Measurements from ENCODE around the gene DNASE1L1.

Gene DNASE1L1

GRCh38 chrX:154378799-154379568, 30.1 kb downstream of the DNASE1L1 start, which contains the start of gene EMD (continued):
- no peak for TF ChIP-seq ZNF488 (tag by site-specific recombination; IDR thresholded peaks at IDR 0.05)
- TF ChIP-seq SP3 (tag by site-specific recombination; IDR thresholded peaks at IDR 0.05), result peak; percentile 94; the same call in 1 of the 2 replicates
- no peak for TF ChIP-seq ZNF571 (tag by site-specific recombination; IDR thresholded peaks at IDR 0.05)
- peak; percentile 95 for TF ChIP-seq ZBTB26 (tag by site-specific recombination; optimal IDR thresholded peaks at IDR 0.05)
- TF ChIP-seq KLF8 (tag by site-specific recombination; IDR thresholded peaks at IDR 0.05), result peak; percentile 93
- no peak for TF ChIP-seq AEBP2 (tag by site-specific recombination; IDR thresholded peaks at IDR 0.05; ENCODE audit: borderline replicate concordance)
- TF ChIP-seq ZNF2 (tag by site-specific recombination; IDR thresholded peaks at IDR 0.05), result no peak
- no peak for TF ChIP-seq ZNF843 (tag by site-specific recombination; IDR thresholded peaks at IDR 0.05)
- no peak for TF ChIP-seq ZBTB6 (tag by site-specific recombination; IDR thresholded peaks at IDR 0.05)
- no peak for TF ChIP-seq ZNF19 (tag by site-specific recombination; IDR thresholded peaks at IDR 0.05; ENCODE audit: low read depth)
- TF ChIP-seq ZNF350 (tag by site-specific recombination; IDR thresholded peaks at IDR 0.05), result no peak
- TF ChIP-seq ZNF449 (tag by site-specific recombination; IDR thresholded peaks at IDR 0.05), result no peak
- peak; percentile 65 for TF ChIP-seq ZBTB17 (tag by site-specific recombination; IDR thresholded peaks at IDR 0.05)
- TF ChIP-seq ZNF600 (tag by site-specific recombination; IDR thresholded peaks at IDR 0.05), result no peak
- TF ChIP-seq ZEB2 (tag by site-specific recombination; IDR thresholded peaks at IDR 0.05), result peak; percentile 84
- no peak for TF ChIP-seq ZNF670 (tag by site-specific recombination; IDR thresholded peaks at IDR 0.05; ENCODE audit: low read depth)
- TF ChIP-seq ZNF398 (tag by site-specific recombination; IDR thresholded peaks at IDR 0.05), result no peak
- no peak for TF ChIP-seq ZNF792 (tag by site-specific recombination; IDR thresholded peaks at IDR 0.05)
- no peak for TF ChIP-seq ZNF658 (tag by site-specific recombination; IDR thresholded peaks at IDR 0.05)
- TF ChIP-seq ZNF202 (tag by site-specific recombination; IDR thresholded peaks at IDR 0.05; ENCODE audit: borderline replicate concordance), result no peak
- no peak for TF ChIP-seq ZBTB11 (tag by site-specific recombination; conservative IDR thresholded peaks at IDR 0.05; ENCODE audit: low read depth)
- TF ChIP-seq SETDB1 (IDR thresholded peaks at IDR 0.05; ENCODE audit: insufficient read length, low read length), result no peak
- no peak for TF ChIP-seq OSR2 (tag by site-specific recombination; IDR thresholded peaks at IDR 0.05)
- no peak for TF ChIP-seq BCL11B (tag by site-specific recombination; IDR thresholded peaks at IDR 0.05; ENCODE audit: low read depth)
- TF ChIP-seq ZNF37A (tag by site-specific recombination; IDR thresholded peaks at IDR 0.05), result no peak

All from HEK293 (cell line).